D341Med (cell line): ENCODE data around the gene RASL11A.
"Not testable (repeated sequence)": the region's sequence is repeated elsewhere in the genome, so short reads cannot be mapped to it uniquely, and the experiment has no call there.

ENCODE experiments used
- DNase-seq: peaks from one replicate; pipeline ENCODE4 v3.0.0; 2012; ENCODE audit warnings: low spot score

Gene RASL11A

DNA sequence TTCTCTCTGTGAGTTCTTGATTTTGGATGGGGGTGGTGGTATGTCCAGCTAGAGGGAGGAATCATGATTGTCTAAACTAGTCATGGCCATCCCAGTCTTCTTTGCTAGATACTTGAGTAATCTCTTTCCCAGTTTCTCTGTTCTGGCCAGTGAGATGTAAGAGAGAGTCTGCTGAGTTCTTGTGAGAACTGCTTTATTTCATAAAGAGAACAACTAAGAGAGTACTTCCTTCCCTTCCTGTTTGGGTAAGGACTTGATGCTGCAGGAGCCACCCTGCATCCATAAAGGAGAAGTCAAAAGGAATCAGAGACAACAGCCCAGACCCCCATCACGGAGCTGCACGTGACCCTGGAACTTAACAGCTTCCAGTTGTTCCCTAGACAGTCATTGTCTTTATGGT, 3.0 kb upstream of the RASL11A start:
- no peak for DNase-seq

DNA sequence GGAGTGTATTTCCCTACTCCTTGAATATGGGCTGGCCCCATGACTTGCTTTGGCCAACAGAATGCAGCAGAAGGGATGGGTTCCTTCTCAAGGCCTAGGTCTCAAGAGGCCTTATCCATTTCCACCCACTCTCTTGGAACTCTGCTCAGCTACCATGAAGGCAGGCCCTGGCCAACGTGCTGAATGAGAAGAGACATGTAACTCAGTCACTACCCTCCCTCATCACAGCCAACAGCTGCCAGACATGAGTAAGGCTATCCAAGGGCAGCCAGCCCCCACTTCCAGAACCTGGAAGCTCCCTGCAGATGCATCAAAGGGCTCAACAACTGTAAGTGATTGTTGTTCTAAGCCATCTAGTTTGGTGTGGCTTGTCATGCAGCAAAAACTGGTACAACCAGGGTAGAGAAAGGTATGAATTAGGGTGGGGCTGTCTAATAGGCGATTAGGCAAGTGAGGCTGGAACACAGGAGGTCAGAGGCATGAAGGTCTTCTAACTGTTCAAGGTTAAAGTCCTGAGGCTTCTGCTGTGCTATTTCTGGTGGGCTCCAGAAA, 1.4 kb upstream of the RASL11A start:
- no peak for DNase-seq

DNA sequence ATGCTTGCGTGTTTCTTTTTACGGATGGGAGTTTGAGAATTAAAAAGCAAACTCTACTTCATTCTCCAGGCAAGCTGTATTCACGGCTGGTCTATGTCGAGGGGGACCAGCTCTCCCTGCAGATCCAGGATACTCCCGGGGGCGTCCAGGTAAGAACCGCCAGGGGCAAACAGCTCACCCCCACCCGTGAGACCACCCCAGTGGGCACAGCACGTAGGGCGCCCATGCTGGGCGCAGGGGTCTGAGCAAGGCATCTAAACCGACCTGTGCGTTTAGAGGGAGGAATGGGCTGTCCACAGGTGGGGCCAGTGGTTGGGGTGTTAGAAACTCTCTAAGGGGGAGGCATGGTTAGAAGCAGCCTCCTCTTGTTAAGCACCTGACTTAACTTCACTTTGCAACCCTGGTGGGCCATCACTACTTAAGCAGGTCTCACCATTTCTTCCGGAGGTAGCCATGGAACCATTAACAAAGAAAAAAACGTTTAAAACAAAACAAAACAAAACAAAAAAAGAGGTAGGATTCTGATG, 1.0 kb downstream of the RASL11A start:
- no peak for DNase-seq

DNA sequence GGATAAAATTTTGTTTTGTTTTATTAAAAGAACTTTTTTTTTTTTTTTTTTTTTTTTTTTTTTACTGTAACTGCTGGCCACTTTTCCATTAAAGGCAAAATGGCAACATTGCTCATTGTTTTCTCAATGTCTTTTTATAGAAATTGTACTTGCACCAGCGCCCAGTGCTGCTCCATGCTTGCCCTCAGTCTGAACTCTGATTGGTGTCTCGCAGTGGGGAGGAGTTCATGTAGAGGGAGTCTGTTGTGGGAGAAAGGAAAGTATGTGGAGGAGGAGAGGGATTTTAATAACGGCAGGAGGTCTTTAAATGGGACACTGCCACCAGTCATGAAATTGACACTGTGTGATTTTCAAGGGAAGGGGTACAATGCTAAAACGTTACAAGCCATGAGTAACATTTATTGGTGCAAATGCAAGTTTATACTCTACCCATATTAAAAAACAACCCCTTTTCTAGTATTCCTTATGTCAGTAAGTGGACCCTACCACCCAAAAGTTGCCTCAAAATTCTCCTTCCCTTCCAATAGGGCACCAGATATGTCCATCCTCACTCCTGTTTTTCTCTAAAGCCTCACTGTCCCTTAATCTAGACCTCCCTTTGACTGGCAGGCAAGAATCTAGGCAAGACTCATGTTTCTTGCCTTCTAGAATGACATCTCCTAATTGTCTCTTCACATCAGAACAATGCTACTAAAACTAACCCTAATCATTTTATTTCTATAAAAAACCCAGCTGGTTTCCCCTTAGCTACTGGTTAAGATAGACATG, 3.2 kb downstream of the RASL11A start:
- DNase-seq = no peak

DNA sequence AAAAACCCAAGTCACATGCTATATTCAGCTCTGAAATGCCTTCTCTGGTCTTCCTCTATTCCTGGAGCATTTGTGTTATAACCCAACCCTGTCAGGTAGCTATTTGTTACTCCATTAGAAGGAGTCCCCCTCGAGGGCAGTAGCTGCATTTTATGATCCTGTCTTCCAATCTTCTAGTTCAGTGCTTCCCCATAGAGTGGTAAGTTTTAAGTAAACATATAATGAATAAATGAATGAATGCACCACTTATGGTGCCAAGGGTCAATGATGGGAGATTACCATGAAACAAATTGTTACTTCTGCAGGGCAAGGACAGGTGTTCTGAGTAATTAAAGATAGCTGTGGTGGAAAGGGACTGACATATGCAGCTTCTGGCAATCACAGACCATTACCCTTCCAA, 4.0 kb downstream of the RASL11A start:
- DNase-seq = no peak

DNA sequence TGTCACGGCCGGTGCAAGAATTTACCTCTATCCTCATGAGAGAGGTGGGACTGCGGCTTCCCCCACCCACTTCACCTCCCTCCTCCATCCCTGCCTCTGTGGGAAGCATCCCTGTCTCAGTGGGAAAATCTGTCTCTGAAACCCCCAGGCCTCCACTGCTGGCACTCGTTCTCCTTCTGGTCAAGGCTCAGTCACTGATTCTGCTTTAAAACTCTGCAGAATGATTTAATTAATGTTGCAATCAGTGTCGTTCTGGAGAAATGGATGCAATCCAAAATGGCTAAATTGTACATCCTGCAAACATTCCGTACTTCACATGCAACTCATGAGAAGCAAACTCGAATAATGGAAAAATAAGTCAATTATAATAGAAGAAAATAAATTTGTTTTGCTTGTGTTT, 5.6 kb downstream of the RASL11A start:
- no peak for DNase-seq

DNA sequence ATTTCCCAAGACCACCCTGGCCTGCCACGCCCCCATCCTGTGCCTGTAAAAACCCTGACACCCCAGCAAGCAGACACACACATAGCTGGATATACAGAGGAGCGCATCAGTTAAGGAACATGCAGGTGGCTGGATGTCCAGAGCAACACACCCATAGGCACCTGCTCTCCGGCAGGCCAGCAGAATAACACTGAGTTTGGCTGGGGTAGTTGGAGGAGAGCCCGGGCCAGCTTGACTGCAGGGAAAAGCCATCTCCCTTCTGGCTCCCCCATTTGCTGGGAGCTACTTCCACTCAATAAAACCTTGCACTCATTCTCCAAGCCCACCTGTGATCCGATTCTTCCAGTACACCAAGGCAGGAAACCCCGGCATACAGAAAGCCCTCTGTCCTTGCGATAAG, 8.9 kb downstream of the RASL11A start:
- no peak for DNase-seq

DNA sequence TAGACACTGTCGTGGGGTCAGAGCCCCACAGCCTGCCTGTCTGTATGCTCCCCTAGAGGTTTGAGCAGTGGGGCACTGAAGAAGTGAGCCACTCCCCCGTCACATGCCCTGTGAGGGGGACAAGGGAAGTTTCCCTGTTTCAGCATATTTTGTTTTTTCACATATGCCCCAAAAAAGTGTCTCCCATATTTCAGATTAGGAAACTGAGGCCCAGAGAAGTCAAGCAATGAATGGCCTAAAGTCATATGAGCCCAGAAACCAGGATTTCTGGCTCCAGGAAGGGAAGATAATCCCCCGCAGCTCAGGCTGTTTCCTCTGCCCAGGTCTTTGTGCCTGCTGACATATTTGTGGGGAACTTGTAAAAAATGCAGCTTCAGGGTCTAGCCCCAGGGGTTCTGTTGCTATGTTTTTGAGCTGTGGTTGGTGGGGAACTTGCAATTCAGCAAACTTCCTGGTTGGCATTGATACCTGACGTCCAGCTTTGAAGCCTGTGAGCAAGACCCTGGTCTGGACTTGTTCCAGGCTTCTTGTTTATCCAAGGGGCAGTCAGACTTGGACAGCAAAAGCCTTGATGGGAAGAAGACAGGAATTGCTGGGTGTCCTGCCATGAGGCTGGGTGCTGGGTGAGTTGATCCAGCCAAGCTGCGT, 9.5 kb downstream of the RASL11A start:
- DNase-seq = no peak

DNA sequence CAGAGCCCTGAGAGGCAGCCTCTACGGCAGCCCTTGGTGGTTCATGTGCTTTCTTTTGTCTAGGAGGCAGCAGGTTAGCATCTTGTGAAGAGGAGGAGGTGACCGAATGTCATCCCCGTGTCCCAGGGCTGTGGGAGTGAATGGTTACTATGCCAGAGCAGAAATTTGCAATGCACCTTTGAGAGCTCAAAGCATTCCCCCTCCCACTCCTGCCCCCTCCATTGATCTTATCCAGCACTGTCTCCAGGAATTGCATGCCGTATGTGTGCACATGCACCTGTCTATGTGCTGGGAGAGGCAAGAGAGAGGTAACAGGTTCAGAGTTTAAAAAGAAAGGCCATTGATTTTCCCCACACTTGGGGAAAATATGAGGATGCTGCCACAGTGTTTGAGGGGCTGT, 10.2 kb downstream of the RASL11A start:
- no peak for DNase-seq

DNA sequence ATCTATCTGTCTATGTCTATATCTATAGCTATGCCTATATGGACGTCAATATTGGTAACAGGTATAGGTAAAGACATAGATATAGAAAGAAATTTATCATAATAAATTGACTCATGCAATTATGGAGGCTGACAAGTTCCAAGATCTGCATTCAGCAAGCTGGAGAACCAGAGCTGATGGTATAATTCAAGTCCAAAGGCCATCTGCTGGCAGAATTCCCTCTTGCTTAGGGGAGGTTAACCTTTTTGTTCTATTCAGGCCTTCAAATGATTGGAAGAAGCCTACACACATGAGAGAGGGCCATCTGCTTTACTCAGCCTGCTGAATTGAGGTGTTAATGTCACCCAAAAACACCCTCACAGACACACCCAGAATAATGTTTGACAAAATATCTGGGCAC, 10.8 kb downstream of the RASL11A start:
- DNase-seq = no peak

DNA sequence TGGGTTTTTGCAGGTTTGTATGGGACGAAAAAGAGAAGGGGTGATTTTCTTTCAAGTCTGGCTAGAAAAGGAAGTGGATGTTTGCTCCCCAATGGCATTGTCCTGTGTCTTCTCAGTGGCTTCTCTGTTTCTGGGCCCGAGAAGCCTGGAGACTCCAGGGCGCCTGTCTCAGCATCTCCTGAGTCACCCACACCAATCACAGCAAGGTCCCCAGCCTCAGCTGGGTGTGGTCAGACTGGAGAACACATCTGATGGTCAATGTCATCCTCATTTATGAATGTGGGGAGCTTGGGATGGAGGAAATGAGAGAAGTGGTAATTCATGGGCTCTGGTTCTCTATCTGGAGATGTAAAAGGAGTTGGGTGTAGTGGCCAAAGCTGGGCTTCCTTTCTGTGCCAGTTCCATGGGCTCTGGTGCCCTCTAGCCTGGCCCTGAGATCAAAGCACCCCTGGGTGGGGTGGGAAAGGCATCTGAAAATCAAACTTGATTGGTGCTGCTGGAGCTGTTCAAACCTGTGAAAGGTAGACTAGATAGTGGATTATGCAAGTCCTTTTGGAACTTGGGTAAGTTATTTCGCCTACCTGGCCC, 13.4 kb downstream of the RASL11A start:
- peak; percentile 58 for DNase-seq

DNA sequence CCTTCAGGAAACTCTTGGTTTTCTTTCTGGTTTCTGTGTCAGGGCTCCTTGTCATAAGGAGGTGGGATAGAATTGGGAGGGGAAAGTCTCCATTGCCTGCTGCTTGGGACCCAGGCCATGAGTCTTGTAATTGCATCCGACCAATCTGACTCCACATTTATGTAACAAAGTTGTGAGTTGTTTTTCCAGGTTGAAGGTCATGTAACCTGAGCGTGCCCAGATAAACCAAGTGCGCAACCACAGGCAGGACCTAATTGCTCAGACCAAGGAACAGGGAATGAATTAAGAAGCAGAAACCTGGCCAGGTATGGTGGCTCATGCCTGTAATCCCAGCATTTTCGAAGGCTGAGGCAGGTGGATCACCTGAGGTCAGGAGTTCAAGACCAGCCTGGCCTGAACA, 17.8 kb downstream of the RASL11A start:
- no peak for DNase-seq

DNA sequence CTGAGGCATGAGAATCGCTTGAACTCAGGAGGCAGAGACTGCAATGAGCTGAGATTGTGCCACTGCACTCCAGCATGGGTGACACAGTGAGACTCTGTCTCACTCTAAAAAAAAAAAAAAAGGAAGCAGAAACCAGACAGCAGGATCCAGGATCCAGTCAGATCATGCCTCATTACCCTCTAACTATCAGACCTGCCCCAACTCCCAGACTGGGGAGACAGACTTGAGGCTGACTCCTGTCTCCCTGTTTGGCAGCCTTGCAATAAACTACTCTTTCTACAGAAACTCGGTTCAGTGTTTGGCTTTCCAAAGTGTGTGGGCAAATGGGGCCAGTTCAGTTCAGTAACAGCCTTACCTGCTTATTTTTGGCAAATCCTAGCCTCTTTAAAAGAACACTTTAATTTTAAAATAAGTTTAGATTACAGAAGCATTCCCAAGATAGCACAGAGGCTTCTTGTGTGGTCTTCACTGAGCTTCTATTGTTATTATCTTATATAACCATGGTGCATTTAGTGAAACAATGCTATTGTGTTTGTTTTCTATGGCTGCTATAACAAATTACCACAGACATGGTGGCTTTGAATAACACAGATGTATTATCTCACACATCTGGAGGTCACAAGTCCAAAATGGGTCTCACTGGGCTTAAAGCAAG, 18.5 kb downstream of the RASL11A start:
- no peak for DNase-seq

DNA sequence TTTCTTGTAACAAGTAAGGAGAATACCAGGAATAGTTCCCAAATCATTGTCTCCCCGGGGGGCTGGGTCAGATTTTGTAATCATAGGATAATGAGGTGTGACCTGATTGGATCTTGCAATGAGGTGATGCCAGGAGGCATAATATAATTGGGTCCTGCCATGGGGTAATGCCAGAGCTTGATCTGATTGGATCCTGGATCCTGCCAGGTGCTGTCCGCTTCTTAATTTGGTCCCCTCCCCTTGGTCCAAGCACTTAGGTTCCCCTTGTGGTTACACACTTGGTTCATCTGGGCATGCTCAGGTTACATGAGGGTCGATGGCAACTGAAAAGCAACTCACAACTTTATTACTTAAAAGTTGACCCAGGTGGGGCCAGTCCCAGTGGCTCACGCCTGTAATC, 20.1 kb downstream of the RASL11A start:
- no peak for DNase-seq

DNA sequence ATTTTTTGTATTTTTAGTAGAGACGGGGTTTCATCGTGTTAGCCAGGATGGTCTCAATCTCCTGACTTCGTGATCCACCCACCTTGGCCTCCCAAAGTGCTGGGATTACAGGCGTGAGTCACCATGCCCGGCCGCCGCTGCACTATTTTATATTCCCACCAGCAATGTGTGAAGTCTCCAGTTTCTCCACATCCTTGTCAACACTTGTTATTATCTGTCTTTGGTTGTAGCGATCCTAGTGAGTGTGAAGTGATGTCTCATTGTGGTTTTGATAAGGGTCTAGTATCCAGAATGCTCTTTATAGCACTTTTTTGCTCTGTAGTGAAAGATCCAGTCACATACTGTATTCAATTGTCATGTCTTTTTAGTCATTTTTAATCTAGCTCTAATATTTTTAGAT, 21.3 kb downstream of the RASL11A start:
- DNase-seq = not testable (repeated sequence)

DNA sequence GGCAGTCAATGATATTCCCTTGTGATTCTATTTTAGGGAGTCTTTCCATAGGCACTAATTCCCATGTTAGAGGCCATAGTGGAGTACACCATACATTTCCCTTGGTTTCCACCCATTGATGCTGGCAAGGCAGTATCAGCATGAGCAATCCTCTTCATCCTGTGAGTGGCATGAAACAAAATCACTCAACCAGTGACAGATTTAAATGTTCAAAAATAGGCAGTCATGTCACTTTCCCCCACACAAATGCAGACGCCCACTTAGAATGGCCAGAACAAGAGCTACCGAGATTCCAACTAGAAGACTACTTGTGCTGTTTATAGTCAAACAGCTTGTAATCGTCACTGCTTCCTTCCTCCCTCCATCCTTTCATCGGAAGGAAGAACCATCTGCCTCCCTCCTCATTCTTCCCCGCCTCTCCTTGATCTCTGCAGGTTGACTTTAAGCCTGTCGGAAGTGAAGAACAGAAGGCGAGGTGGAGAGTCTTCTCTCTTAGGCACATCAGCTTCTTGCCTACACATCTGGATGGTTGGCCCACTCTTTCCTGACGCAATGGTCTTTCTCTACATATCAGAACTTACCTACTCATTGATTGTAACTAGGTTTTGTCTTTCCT, 22.6 kb downstream of the RASL11A start:
- DNase-seq = no peak

DNA sequence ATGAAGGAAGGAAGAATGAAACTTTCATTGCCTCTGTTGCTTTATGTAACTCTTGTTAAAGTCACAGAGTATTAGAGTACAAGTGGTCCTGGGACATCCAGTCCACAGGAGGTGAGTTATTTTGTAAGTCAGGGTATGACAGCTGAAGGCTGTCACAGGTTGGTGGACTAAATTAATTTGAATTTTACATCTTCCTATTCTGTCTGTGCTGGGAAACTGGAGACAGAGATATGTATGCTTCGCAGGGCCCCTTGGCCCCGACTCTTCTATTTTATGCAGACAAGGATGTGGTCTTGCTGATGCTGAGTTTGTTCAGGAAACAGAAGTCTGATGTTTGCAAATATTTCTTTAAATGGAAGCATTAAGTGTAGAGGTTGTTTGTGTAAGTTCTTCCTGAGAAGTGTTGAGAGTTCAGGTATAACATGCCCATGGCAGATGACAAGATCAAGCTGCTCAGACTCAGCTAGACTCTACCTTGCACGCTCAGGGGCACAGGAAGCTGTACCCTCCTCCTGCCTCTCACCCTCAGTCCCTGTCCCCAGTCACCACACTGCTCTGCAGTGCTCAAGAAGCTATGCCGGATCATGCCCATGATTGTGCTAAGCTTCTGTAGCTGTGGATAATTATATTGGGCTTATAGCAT, 23.4 kb downstream of the RASL11A start:
- DNase-seq = peak; percentile 40

DNA sequence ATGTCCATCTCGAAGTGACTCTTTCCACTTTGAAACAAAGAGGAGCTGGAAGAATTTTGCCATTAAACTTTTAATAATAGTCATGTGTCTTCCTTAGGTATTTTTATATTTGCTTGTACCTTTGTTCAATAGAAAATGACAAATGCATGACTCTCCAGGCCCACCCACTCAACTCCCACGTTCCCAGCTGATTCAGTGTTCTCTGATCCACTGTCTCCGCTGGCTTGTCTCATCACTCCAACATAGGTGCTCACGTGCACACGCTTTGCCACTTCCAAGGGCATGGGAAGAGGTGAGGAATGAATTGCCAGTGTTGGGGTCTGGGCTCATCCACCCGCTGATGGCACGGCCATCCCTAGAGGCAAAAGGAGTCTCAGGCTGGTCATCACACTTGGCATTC, 24.5 kb downstream of the RASL11A start:
- no peak for DNase-seq

DNA sequence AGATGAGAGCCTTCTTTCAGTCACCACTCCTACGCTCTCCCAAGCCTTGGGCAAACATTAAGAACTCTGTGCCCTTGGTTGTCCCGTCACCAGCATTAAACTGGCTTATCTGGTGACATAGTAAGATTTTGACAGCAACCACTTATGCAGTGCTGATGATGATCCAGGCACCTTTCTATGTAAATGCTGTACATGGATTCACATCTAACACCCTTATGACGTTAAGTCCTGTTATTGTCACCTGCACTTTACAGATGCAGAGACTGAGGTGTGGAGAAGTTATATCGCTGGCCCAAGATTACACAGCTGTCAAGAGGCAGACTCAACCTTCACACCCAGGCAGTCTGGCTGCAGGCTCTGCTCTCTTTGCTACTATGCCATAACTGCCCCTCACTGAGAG, 25.0 kb downstream of the RASL11A start:
- DNase-seq = no peak

DNA sequence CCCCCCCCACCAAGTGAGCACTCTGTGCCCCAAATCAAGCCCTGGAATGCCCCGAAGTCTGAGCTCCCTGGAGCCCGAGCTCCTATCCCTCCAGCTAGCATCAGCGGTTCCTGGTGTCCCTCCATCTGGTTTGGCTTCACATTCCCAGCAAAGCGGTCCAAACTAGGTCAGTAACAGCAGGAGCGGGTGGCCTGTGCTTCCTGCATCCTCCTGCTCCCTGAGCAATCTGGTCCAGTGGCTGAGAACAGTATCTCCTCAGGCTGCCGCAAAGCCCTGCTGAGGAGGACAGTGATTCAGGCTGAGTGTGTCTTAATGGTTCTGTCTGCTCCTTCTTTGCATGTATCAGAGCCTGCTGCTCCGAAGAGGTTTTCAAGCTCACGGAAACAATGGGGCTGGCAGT, 25.9 kb downstream of the RASL11A start:
- DNase-seq = no peak

DNA sequence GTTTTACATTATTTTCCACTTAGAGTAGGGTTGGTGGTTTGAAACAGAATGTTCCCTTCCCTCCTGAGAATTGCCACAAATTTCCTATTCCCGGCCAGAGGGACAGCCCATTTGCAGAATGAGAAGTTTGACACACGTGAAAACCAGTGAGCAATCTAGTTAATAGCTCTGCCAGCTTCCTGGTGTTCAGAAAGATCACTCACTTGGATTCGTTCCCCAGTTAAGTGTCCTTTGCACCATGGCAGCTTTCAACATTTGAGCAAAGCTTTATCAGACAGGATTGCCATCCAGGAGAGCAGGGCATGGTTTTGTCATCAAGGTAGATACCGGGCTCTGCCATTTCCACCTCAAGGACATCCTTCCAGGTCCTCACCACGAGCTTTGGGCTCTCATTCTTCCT, 28.2 kb downstream of the RASL11A start:
- no peak for DNase-seq

DNA sequence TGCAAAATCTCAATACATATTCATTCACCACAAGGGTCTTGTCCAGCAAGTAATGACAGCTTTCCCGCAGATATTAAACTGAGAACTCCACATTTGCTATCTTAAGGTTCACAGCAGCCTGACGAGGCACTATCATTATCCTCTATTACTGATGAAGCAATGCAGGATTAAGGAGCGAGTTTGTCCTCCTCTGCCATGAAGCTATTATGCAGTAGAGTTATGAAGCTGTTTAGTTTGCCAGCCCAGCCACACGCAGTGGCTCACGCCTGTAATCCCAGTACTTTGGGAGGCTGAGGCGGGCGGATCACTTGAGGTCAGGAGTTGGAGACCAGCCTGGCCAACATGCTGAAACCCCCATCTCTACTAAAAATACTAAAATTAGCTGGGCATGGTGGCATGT, 29.8 kb downstream of the RASL11A start:
- not testable (repeated sequence) for DNase-seq
